Suprapubic skin (tissue), 4 donors: Measurements from ENCODE around the gene ADAMTS17. TPM values are rescaled to one million over a fixed set of nuclear protein-coding genes. Genes with fewer than 3 reads are reported as not detected.

ENCODE experiments used
- DNase-seq, 2 donors: peaks; one replicate each; pipeline ENCODE4 v3.0.0-alpha.2; 2019; ENCODE audit warnings: low spot score in 2 of 2
- H3K27ac ChIP-seq: fragments of 200-600 bp; sonication (generic); one replicate; pipeline ENCODE4 v1.5.1; 2019
- H3K27me3 ChIP-seq: fragments of 200-600 bp; sonication (generic); one replicate; pipeline ENCODE4 v1.5.1; 2019
- H3K36me3 ChIP-seq: fragments of 200-600 bp; sonication (generic); one replicate; pipeline ENCODE4 v1.5.1; 2019
- H3K4me1 ChIP-seq: fragments of 200-600 bp; sonication (generic); one replicate; pipeline ENCODE4 v1.5.1; 2019
- H3K4me3 ChIP-seq: fragments of 200-600 bp; sonication (generic); one replicate; pipeline ENCODE4 v1.5.1; 2019; ENCODE audit warnings: mild to moderate bottlenecking
- H3K9me3 ChIP-seq: fragments of 200-600 bp; sonication (generic); one replicate; pipeline ENCODE4 v1.5.1; 2019
- CTCF ChIP-seq, 2 donors: fragments of 200-600 bp in 1 of 2; fragments of 450-650 bp in 1 of 2; sonication (generic) in 1 of 2; IDR thresholded peaks; one replicate each; pipeline ENCODE4 v1.5.1; 2016 to 2019; ENCODE audit warnings: antibody characterized with exemption in 2 of 2, mild to moderate bottlenecking in 1 of 2, moderate library complexity in 1 of 2
- EP300 ChIP-seq: sonication (generic); formaldehyde crosslinking; IDR thresholded peaks from one replicate; pipeline ENCODE4 v1.6.1; 2017; ENCODE audit warnings: antibody characterized with exemption
- POLR2A ChIP-seq, 2 donors: fragments of 450-650 bp; IDR thresholded peaks; one replicate each; pipeline ENCODE4 v1.6.1; 2017; ENCODE audit warnings: antibody characterized with exemption in 2 of 2, mild to moderate bottlenecking in 2 of 2, moderate library complexity in 2 of 2
- POLR2AphosphoS5 ChIP-seq, 3 donors: sonication (generic); formaldehyde crosslinking; IDR thresholded peaks; one replicate each; pipeline ENCODE4 v1.6.1; 2017; ENCODE audit warnings: antibody characterized with exemption in 3 of 3
- WGBS: methylation state at CpG from one replicate; pipeline ENCODE4 v1.1.5; 2018; 5-methylcytosine and 5-hydroxymethylcytosine counted together
- total RNA-seq, 4 donors: library from RNA; depleted of rRNA; stranded (reverse); fragments of >200 nt; gene quantifications; one replicate each; pipeline ENCODE4 v1.1.0, GENCODE V29; 2016

Gene ADAMTS17
- total RNA-seq, 4 donors from 2014 or later = 4.2 to 12.3 (median 6.3) TPM

GRCh38 chr15:100038736-100039135 is 303.0 kb downstream of the ADAMTS17 start:
- DNase-seq = no peak
- TF ChIP-seq POLR2A (IDR thresholded peaks at IDR 0.05) (no peak), CTCF (IDR thresholded peaks at IDR 0.05) (no peak), EP300 (no peak), POLR2AphosphoS5 (IDR thresholded peaks at IDR 0.05) (no peak)
- WGBS = 95% methylated on average over 5 of the region's 5 CpGs

GRCh38 chr15:100037901-100038300 is 303.9 kb downstream of the ADAMTS17 start:
- TF ChIP-seq EP300 (no peak), CTCF (IDR thresholded peaks at IDR 0.05) (no peak), POLR2AphosphoS5 (IDR thresholded peaks at IDR 0.05) (no peak), POLR2A (IDR thresholded peaks at IDR 0.05) (no peak)
- Histone ChIP-seq H3K27me3 (no peaks in the 10 kb centered on the region), H3K9me3 (no peaks in the 10 kb centered on the region), H3K27ac (no peak overlapping the region), H3K36me3 (no peaks in the 10 kb centered on the region), H3K4me1 (peaks cover 11% of the 10 kb centered on the region), H3K4me3 (no peak overlapping the region)
- no peak for DNase-seq
- 93% methylated on average over 2 of the region's 2 CpGs for WGBS

More at GRCh38 chr15:100038736-100039135, 303.0 kb downstream of the ADAMTS17 start:
- no peak overlapping the region for H3K4me3 ChIP-seq
- no peak overlapping the region for H3K27ac ChIP-seq
- H3K36me3 ChIP-seq = no peaks in the 10 kb centered on the region
- H3K27me3 ChIP-seq = no peaks in the 10 kb centered on the region
- no peaks in the 10 kb centered on the region for H3K9me3 ChIP-seq
- H3K4me1 ChIP-seq = peaks cover 4% of the 10 kb centered on the region

- no peaks in the 10 kb centered on the region for H3K27me3 ChIP-seq
- TF ChIP-seq POLR2AphosphoS5 (IDR thresholded peaks at IDR 0.05) = no peak
- no peak for TF ChIP-seq EP300
- TF ChIP-seq CTCF (IDR thresholded peaks at IDR 0.05) = no peak
- no peak for TF ChIP-seq POLR2A (IDR thresholded peaks at IDR 0.05)
- DNase-seq = peak in 1 of 2 donors; percentile 43
- 94% methylated on average over 6 of the region's 6 CpGs for WGBS
- no peak overlapping the region for H3K4me3 ChIP-seq
- no peaks in the 10 kb centered on the region for H3K9me3 ChIP-seq
- H3K36me3 ChIP-seq = no peaks in the 10 kb centered on the region
- peaks cover 7% of the 10 kb centered on the region for H3K4me1 ChIP-seq
- no peak overlapping the region for H3K27ac ChIP-seq
These were observed 305.8 kb downstream of the ADAMTS17 start for GRCh38 chr15:100036015-100036414.

GRCh38 chr15:100034191-100034590 is 307.6 kb downstream of the ADAMTS17 start:
- Histone ChIP-seq H3K4me3 (no peak overlapping the region), H3K9me3 (no peaks in the 10 kb centered on the region), H3K27ac (no peak overlapping the region), H3K4me1 (peaks cover 7% of the 10 kb centered on the region), H3K36me3 (no peaks in the 10 kb centered on the region), H3K27me3 (no peaks in the 10 kb centered on the region)
- WGBS = 97% methylated on average over 6 of the region's 7 CpGs
- TF ChIP-seq POLR2A (IDR thresholded peaks at IDR 0.05) (no peak), POLR2AphosphoS5 (IDR thresholded peaks at IDR 0.05) (no peak), EP300 (no peak), CTCF (IDR thresholded peaks at IDR 0.05) (no peak)
- DNase-seq = peak in 1 of 2 donors; percentile 49

GRCh38 chr15:100033140-100033857 is 308.5 kb downstream of the ADAMTS17 start:
- DNase-seq = peak in 1 of 2 donors; percentile 12
- WGBS = 84% methylated on average over 5 of the region's 5 CpGs
- TF ChIP-seq CTCF (IDR thresholded peaks at IDR 0.05) (no peak), POLR2AphosphoS5 (IDR thresholded peaks at IDR 0.05) (no peak), POLR2A (IDR thresholded peaks at IDR 0.05) (no peak), EP300 (no peak)

More at GRCh38 chr15:100033140-100033857, 308.5 kb downstream of the ADAMTS17 start:
- Histone ChIP-seq H3K27ac (no peak overlapping the region), H3K27me3 (no peaks in the 10 kb centered on the region), H3K4me1 (peaks cover 7% of the 10 kb centered on the region), H3K36me3 (no peaks in the 10 kb centered on the region), H3K9me3 (no peaks in the 10 kb centered on the region), H3K4me3 (no peak overlapping the region)
